ENCODE results near the gene MRPL1.
"Not testable (repeated sequence)": the region's sequence is repeated elsewhere in the genome, so short reads cannot be mapped to it uniquely, and the experiment has no call there.

Gene MRPL1

DNA sequence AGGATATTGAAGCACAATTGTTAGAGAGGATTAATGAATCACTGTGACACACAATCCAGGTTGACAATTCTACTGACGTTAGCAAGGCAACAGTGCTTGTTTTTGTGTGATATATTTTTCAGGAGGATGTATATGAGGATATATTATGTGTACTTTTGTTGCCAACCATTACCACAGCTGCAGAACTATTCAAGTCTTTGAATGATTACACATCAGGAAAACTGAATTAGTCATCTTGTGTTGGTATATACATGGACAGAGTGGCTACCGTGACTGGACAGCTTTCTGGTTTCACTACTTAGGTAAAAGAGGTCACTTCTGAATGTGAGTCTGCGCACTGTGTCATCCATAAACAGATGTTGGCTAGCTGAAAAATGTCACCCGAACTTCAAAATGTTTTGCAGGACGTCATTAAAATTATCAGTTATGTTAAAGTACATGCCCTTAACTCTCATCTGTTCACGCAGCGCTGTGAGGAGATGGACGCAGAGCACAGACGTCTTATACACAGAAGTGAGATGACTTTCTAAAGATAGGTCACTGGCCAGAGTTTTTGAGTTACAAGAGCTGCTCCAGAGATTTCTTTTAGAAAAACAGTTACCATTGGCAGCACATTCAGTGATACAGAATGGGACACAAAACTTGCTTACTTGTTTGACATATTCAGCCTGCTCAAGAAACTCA is 69.0 kb downstream of the MRPL1 start:
- in situ Hi-C loops (cut with HindIII; ENCODE audit: low pct_unique_long_range_greater_than_20kb, low sequenced_read_pairs): no loop called here
- no peak for DNase-seq (ENCODE audit: low read depth in 1 of 2, low spot score in 1 of 2)
- no peak for TF ChIP-seq JUND (IDR thresholded peaks at IDR 0.05; ENCODE audit: low read depth)

DNA sequence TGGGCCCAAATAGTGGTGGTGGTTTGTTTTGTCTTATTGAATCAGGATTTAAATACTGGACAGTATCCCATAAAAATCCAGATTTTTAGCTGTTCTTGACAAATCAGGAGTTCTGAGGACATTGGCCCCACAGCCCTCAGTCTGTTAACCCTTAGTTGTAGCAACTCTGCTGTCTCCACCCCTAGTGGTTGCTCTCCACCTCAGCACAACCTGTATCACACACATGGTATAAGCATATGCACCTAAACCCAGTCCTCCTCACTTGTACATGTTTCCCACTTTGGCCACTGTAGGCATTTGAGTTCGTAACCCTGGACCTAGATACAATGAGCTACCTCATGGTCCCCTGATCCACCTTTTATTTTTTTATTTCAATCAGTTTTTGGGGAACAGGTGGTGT is 75.9 kb downstream of the MRPL1 start:
- no peak for TF ChIP-seq JUND (IDR thresholded peaks at IDR 0.05; ENCODE audit: low read depth)
- in situ Hi-C loops (cut with HindIII; ENCODE audit: low pct_unique_long_range_greater_than_20kb, low sequenced_read_pairs): no loop called here
- DNase-seq (ENCODE audit: low read depth in 1 of 2, low spot score in 1 of 2): no peak

DNA sequence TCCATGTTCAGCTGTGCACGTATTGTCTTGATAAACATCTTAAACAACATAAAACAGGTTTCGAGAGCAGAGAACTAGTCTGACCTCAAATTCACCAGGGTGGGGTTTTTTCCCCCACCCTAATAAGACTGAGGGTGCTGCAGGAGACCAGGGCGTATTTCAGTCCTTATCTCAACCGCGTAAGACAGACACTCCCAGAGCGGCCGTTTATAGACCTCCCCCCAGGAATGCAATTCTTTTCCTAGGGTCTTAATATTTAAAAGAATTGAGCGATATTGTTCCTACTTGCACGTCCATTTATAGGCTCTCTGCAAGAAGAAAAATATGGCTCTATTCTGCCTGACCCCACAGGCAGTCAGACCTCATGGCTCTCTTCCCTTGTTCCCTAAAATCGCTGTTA is 83.3 kb downstream of the MRPL1 start:
- DNase-seq (ENCODE audit: low read depth in 1 of 2, low spot score in 1 of 2); in situ Hi-C loops (cut with HindIII; ENCODE audit: low pct_unique_long_range_greater_than_20kb, low sequenced_read_pairs): not testable (repeated sequence)

DNA sequence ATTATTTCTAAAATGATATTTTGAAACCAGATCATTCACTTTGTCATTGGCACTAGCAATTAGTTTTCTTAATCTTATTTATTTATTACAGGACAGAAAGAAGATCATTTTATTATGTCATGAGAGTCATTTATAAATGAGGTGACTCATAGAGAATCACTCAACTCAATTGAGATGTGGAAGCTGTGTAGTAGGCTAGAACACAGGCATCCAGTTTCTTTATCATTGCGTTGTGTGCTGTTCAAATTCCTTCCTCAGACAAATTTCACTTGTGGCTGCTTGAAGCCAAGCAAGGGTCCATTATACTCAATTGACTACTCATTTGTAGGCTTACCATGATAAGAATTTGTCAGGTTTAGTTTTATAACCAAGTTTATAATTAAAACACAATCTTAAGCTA is 87.6 kb downstream of the MRPL1 start:
- in situ Hi-C loops (cut with HindIII; ENCODE audit: low pct_unique_long_range_greater_than_20kb, low sequenced_read_pairs): no loop called here
- DNase-seq (ENCODE audit: low read depth in 1 of 2, low spot score in 1 of 2): no peak
- TF ChIP-seq JUND (IDR thresholded peaks at IDR 0.05; ENCODE audit: low read depth): no peak

DNA sequence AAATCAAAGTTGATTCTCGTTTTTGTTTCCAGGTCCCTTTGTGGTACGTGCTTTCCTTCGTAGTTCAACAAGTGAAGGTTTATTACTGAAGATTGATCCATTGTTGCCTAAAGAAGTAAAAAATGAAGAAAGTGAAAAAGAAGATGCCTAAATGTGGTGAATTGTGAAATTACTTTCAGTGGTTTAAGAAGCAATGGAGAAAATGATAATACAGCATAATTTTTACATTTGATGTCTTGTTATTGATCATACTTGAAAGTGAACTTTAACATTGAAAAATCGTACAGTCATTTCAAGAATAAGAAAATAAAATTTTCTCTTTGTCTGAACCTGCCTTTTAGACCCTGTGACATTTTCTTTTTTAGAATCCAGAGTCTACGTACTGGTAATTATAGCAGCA is 89.8 kb downstream of the MRPL1 start:
- TF ChIP-seq JUND (IDR thresholded peaks at IDR 0.05; ENCODE audit: low read depth): no peak
- no peak for DNase-seq (ENCODE audit: low read depth in 1 of 2, low spot score in 1 of 2)
- in situ Hi-C loops (cut with HindIII; ENCODE audit: low pct_unique_long_range_greater_than_20kb, low sequenced_read_pairs): no loop called here

DNA sequence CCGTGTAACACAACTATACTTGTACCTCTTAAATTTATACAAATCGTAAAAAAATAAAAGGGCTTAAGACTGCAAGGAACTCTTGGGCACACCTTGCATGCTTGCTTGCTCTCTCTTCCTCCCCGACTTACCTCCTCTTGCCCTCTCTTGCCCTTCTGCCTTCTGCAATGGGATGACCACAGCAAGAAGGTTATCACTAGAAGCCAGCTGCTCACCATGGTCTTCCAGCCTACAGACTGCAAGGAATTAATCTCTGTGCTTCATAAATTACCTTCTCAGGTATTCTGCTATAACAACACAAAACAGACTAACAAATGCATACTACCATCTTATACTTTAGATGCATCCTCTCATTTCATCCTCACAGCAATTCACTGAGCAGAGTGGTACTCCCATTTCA is 92.1 kb downstream of the MRPL1 start:
- in situ Hi-C loops (cut with HindIII; ENCODE audit: low pct_unique_long_range_greater_than_20kb, low sequenced_read_pairs): no loop called here
- no peak for TF ChIP-seq JUND (IDR thresholded peaks at IDR 0.05; ENCODE audit: low read depth)
- DNase-seq (ENCODE audit: low read depth in 1 of 2, low spot score in 1 of 2): no peak

DNA sequence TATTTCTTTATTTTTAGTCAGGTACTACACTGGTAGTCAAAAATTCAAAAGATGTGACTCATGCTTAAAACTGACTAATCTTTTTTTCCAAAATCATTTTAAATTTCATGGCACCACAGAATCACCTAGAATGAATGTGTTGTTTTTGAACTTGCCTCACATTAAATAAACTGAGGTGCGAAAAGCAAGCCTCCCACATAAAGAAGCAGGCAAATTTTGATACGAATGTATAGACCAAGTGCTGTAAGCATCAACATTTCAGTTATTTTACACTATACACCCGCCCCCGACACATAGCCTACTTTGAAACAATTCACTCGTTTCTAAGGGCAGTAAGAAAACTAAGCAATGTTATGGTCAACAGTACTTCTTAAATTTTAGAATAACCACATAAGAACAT is 94.3 kb downstream of the MRPL1 start:
- no peak for TF ChIP-seq JUND (IDR thresholded peaks at IDR 0.05; ENCODE audit: low read depth)
- in situ Hi-C loops (cut with HindIII; ENCODE audit: low pct_unique_long_range_greater_than_20kb, low sequenced_read_pairs): no loop called here
- DNase-seq (ENCODE audit: low read depth in 1 of 2, low spot score in 1 of 2): no peak

DNA sequence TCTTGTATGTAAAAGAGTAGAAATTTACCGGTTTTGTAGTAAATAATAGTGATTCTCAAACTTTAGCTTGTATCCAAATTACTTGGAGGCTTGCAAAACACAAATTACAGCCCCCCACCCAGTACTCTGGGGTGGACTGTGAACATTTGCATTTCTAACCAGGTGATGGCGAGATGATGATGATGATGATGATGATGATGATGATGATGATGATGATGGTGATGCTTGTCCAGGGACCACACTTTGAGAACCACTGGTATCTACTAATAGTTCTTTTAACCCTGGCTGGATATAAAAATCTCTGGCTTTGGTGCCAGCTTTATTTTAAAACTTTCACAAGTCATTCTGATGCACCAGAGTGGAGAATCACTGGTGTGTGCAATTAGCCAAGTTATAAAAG is 96.3 kb downstream of the MRPL1 start:
- in situ Hi-C loops (cut with HindIII; ENCODE audit: low pct_unique_long_range_greater_than_20kb, low sequenced_read_pairs): no loop called here
- no peak for DNase-seq (ENCODE audit: low read depth in 1 of 2, low spot score in 1 of 2)
- TF ChIP-seq JUND (IDR thresholded peaks at IDR 0.05; ENCODE audit: low read depth): no peak

DNA sequence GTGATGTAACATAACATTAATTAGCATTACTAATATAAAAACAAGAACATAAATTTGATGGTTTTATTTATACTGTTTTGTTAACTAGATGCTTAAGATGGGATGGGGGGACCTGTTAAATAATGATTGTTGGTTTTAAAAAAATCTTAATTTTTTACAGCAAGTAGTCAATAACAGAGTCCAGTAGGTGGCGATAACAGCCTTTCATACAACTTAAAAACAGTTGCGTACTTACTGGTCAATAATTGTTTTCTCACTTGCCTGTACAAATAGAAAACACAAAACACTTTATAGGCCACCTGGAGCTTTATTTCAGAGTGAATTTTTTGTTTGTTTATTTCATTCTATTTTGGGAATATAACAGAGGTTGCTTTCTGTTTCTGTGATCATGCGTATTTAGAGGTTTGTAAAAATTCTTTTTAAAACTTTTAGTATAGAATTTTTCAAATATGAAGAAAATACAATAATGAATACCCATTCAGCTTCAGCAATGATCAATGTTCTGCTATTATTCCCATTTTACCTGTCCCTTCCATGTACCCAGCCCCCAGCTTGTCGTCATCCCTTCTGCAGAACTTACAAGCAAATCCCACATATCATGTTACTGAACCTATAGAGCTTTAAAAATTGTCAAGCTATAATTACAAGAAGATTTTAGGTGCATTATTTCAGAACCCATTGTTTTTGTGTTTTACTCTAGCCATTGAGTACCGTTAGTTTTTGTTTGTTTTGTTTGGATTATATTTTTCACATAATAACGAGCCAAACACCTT is 97.1 kb downstream of the MRPL1 start:
- in situ Hi-C loops (cut with HindIII; ENCODE audit: low pct_unique_long_range_greater_than_20kb, low sequenced_read_pairs): no loop called here
- DNase-seq (ENCODE audit: low read depth in 1 of 2, low spot score in 1 of 2): peak; percentile 10 to 66
- TF ChIP-seq JUND (IDR thresholded peaks at IDR 0.05; ENCODE audit: low read depth): no peak

DNA sequence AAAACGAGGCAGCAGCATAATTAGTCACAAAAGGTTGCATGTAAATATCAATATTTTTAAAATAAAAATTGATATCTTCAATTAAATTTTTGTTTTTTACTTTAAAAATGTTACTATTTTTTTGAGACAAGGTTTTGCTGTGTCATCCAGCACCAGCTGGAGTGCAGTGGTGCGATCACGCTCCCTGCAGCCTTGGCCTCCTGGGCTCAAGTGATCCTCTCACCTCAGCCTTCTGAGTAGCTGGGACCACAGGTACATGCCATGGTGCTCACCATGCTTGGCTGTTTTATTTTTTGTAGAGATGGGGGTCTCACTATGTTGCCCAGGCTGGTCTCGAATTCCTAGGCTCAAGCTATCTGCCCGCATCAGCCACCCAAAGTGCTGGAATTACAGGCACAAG is 97.7 kb downstream of the MRPL1 start:
- in situ Hi-C loops (cut with HindIII; ENCODE audit: low pct_unique_long_range_greater_than_20kb, low sequenced_read_pairs): no loop called here
- no peak for TF ChIP-seq JUND (IDR thresholded peaks at IDR 0.05; ENCODE audit: low read depth)
- no peak for DNase-seq (ENCODE audit: low read depth in 1 of 2, low spot score in 1 of 2)

DNA sequence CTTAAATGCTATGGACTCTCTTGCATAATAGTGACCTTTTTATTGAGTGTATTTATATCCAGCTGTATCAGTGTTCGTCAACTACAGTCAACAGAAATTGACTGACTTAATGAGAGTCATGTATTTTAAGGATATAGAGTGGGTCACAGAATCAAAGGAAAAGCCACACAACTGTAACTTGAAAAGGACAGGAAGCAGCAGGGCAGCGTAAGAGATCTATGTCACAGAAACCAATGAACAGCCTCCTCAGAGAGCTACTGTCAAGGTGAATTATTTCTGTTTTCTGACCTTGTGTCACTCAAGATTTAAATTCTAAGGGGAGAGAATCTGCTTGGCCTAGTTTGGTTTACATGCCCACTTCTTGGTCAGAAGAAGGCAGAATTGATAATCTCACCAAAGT is 100.4 kb downstream of the MRPL1 start:
- DNase-seq (ENCODE audit: low read depth in 1 of 2, low spot score in 1 of 2): no peak
- in situ Hi-C loops (cut with HindIII; ENCODE audit: low pct_unique_long_range_greater_than_20kb, low sequenced_read_pairs): no loop called here
- TF ChIP-seq JUND (IDR thresholded peaks at IDR 0.05; ENCODE audit: low read depth): no peak

DNA sequence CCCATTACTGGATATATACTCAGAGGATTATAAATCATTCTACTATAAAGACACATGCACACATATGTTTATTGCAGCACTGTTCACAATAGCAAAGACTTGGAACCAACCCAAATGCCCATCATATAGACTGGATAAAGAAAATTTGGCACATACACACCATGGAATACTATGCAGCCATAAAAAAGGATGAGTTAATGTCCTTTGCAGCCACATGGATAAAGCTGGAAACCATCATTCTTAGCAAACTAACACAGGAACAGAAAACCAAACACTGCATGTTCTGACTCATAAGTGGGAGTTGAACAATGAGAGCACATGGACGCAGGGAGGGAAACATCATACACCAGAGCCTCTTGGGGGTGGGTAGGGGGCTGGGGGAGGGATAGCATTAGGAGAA is 111.0 kb downstream of the MRPL1 start:
- DNase-seq (ENCODE audit: low read depth in 1 of 2, low spot score in 1 of 2); in situ Hi-C loops (cut with HindIII; ENCODE audit: low pct_unique_long_range_greater_than_20kb, low sequenced_read_pairs): not testable (repeated sequence)

DNA sequence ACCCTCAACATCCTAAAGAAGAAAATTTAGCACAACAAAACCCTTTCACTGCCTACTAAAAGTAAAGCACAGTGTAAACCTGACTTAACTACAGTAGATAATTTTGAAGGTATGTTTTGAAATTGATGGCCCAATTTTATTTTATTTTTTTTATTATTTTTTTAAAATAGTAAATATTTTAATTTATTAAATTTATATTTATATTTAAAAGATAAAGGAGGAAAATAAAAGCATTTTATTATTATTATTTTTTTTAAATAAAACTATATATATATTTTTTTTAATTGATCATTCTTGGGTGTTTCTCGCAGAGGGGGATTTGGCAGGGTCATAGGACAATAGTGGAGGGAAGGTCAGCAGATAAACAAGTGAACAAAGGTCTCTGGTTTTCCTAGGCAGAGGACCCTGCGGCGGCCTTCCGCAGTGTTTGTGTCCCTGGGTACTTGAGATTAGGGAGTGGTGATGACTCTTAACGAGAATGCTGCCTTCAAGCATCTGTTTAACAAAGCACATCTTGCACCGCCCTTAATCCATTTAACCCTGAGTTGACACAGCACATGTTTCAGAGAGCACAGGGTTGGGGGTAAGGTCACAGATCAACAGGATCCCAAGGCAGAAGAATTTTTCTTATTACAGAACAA is 120.4 kb downstream of the MRPL1 start:
- DNase-seq (ENCODE audit: low read depth in 1 of 2, low spot score in 1 of 2); in situ Hi-C loops (cut with HindIII; ENCODE audit: low pct_unique_long_range_greater_than_20kb, low sequenced_read_pairs): not testable (repeated sequence)

DNA sequence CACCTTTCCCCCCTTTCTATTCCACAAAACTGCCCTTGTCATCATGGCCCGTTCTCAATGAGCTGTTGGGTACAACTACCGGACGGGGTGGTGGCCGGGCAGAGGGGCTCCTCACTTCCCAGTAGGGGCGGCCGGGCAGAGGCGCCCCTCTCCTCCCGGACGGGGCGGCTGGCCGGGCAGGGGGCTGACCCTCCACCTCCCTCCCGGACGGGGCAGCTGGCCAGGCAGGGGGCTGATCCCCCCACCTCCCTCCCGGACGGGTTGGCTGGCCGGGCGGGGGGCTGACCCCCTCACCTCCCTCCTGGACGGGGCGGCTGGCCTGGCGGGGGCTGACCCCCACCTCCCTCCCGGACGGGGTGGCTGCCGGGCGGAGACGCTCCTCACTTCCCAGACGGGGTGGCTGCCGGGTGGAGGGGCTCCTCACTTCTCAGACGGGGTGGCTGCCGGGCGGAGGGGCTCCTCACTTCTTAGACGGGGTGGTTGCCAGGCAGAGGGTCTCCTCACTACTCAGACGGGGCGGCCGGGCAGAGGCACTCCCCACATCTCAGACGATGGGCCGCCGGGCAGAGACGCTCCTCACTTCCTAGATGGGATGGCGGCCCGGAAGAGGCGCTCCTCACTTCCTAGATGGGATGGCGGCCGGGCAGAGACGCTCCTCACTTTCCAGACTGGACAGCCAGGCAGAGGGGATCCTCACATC is 121.1 kb downstream of the MRPL1 start:
- DNase-seq (ENCODE audit: low read depth in 1 of 2, low spot score in 1 of 2); in situ Hi-C loops (cut with HindIII; ENCODE audit: low pct_unique_long_range_greater_than_20kb, low sequenced_read_pairs): not testable (repeated sequence)

Data from T47D (cell line).